ENCODE results near the gene RTN4RL1.

GRCh38 chr17:2064980-2065785 is 40.0 kb upstream of the RTN4RL1 start:
- TF ChIP-seq CTCF (conservative IDR thresholded peaks at IDR 0.05) (no peak; the same call in 1 of the 2 replicates), ZFX (IDR thresholded peaks at IDR 0.05) (no peak)

Data from C4-2B (cell line).